ENCODE measurements around the gene HSDL2. TPM values are rescaled to one million over a fixed set of nuclear protein-coding genes. Genes with fewer than 3 reads are reported as not detected.

Gene HSDL2
- total RNA-seq, 1 donor from 2014 or later, result 25.3 TPM

DNA sequence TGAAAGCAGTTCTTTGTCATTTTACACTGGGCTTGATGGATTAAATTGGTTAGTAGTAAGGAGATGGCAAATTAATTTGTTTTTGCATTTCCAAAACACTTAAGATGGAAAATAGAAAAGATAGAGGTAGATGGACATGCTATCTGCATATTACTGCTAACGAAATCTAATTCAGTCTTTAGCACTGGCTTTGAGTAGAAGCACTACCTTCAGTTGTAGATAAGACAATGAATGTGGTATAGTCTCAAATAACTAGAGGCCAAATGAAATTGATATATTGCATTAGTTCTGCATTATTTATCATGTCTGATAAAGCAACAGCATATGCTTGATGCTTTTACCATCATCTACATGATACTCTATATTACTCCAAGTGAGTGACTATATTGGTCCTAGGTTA, 140.2 kb downstream of the HSDL2 start:
- DNase-seq (ENCODE audit: low read depth), result no peak
- TF ChIP-seq CTCF (conservative IDR thresholded peaks at IDR 0.05; ENCODE audit: low read depth, low read length), result no peak
- H3K4me3 ChIP-seq (ENCODE audit: low read depth, low read length), result no peak overlapping the region

DNA sequence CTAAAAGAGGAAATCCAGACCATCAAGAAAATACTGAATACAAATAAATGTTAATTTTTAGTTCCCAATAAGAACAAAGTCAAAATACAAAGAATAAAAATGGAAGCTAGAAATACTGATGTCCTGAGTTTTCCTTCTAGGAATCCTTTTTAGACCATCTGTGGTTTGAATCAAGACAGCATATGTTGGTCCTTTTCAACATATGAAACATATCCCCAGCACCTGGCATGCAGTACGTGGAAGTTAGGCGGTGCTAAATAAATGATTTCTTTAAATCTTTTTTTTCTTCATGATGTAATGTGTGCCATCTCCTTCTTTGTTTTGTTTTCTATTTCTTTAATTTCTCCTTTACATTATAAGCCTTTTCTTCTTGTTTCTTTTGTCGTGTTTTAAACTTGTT, 140.7 kb downstream of the HSDL2 start:
- no peak overlapping the region for H3K4me3 ChIP-seq (ENCODE audit: low read depth, low read length)
- no peak for DNase-seq (ENCODE audit: low read depth)
- TF ChIP-seq CTCF (conservative IDR thresholded peaks at IDR 0.05; ENCODE audit: low read depth, low read length), result no peak

Other genes with a start within 250 kb of the HSDL2 start
- gene SUSD1, start 204.8 kb upstream of the HSDL2 start, total RNA-seq, result 17.4 and 37.4 TPM in 2 replicates
- 109 and 210 TPM in 2 replicates for gene PTBP3, start 46.5 kb upstream of the HSDL2 start, total RNA-seq
- 3.4 and 4.3 TPM in 2 replicates for gene KIAA1958, start 106.7 kb downstream of the HSDL2 start, total RNA-seq

Measured in epithelial cell of proximal tubule (primary cell).